ENCODE measurements around the gene ATP6V0D1.

ATP6V0D1 gene

DNA sequence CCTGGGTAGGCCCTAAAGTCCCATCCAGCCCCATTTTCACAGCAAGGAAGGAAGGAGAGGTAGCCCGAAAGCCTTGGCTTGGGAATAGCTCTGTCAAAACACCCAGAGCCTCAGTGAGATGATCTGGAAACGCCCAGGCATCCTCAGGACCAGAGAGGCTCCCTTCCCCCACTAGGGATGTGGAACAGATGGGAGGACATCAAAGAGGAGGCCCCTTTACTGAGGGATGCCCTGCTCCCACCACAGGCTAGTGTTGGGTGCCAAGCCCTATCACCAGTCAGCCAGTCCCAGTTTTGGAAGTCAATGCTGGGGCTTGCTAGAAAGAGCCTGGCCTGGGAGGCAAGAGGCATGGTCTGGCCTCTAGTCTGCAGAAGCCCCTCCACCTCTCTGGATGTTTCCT, 92.4 kb downstream of the ATP6V0D1 start:
- no peak for FAIRE-seq

DNA sequence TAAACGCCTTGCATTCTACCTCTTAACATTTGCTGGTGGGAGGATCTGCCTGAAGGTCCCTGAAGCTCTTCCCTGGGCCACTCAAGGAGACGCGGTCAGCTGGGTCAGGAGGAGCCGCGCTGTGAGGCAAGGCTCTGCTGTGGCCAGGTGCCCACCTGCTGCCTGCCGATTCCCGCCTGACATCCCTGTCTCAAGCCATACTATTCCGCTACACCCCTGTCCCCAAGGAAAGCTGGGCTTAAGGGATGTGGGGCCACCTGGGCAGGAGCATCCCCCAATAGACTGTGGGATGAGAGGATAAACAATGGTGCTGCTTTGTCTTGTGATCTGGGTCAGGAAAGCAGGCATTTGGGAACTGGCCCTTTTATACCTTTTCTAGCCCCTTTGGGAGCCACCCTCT, 92.8 kb downstream of the ATP6V0D1 start:
- no peak for FAIRE-seq
